ENCODE measurements around the gene ZBTB26. TPM values are rescaled to one million over a fixed set of nuclear protein-coding genes. Genes with fewer than 3 reads are reported as not detected.

Gene ZBTB26
- total and polyA plus RNA-seq, 12 donors: 2.0 to 5.5 (median 3.7) TPM

DNA sequence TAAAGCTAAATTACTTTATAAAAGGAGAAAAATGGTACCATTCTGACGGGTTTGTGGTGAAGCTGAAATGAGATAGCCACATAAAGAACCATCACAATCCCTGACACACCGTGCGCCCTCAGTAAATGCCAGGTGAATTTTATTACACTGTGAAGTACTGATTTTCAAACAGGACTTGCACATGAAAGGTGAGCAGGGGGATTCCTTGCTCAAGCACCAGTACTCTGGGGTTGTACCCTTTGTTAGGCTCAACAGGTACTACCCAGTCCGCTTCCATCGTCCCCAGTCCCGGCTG is 9.1 kb upstream of the ZBTB26 start:
- TF ChIP-seq, protein P1, sequence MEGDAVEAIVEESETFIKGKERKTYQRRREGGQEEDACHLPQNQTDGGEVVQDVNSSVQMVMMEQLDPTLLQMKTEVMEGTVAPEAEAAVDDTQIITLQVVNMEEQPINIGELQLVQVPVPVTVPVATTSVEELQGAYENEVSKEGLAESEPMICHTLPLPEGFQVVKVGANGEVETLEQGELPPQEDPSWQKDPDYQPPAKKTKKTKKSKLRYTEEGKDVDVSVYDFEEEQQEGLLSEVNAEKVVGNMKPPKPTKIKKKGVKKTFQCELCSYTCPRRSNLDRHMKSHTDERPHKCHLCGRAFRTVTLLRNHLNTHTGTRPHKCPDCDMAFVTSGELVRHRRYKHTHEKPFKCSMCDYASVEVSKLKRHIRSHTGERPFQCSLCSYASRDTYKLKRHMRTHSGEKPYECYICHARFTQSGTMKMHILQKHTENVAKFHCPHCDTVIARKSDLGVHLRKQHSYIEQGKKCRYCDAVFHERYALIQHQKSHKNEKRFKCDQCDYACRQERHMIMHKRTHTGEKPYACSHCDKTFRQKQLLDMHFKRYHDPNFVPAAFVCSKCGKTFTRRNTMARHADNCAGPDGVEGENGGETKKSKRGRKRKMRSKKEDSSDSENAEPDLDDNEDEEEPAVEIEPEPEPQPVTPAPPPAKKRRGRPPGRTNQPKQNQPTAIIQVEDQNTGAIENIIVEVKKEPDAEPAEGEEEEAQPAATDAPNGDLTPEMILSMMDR (IDR thresholded peaks at IDR 0.05): no peak
- Histone ChIP-seq H3K27ac (peak overlapping the region in 9 of 10 donors; percentile 33 to 94 (median 87)), H3K4me3 (peak overlapping the region in 9 of 10 donors; percentile 79 to 96 (median 88)), H3K27me3 (no peaks in the 10 kb centered on the region), H3K36me3 (peaks cover 0 to 42% (median 18%) of the 10 kb centered on the region in 9 donors), H3K4me1 (peaks cover 3 to 46% (median 31%) of the 10 kb centered on the region in 9 donors), H3K9me3 (no peaks in the 10 kb centered on the region)
- ATAC-seq (no peak), DNase-seq (no peak)
- 29 to 34% methylated on average over 6 of the region's 6 CpGs for WGBS, 2 donors
- intact Hi-C loops (cut with DNase I): loop anchor here in 4 of 10 donors (1.0 to 5.0 kb wide), 4 partner anchors 9 to 62 kb away; partner anchors contain the start of genes RC3H2 (in 2 of the 4) and ZBTB26 (in 1 of the 4)

DNA sequence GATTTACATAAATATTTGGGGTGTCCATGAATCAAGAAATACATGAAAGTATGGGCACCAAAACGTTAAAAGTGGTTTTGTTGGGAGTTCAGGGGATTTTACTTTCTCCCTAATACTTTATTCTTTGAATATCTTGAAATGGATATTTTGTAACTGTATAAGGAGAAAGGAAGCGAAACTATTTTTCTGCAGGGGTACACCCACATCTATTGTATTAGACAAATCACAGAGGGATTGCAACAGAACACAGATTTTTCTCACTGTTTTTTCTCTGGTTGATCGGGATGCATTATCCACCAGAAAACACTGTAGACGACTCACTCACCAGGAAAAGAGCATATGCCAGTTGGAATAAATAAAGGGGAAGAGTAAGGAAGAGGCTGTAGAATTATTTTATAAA is 8.3 kb upstream of the ZBTB26 start:
- H3K9me3 ChIP-seq: no peaks in the 10 kb centered on the region

DNA sequence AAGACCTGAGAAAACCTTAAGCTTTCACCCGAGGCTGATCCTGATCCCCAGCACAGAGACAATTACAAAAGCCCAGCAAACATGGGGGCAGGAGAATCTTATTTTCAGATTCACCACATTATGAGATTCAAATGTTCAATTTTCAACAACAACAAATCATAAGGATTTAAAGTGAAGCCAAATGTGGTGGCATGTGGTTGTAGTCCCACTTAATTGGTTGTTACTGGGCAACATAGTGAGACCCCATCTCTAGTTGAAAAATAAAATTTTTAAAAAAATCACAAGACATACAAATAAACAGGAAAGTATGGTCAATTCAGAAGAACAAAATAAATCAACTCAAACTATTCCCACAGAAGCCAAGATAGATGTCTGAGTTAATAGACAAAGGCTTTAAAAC is 5.6 kb upstream of the ZBTB26 start:
- Histone ChIP-seq H3K27me3 (no peaks in the 10 kb centered on the region), H3K9me3 (no peaks in the 10 kb centered on the region)

More for the DNA sequence above, 8.3 kb upstream of the ZBTB26 start:
- 84 to 93% methylated on average over 4 of the region's 4 CpGs for WGBS, 2 donors
- TF ChIP-seq, protein P1 (IDR thresholded peaks at IDR 0.05): no peak
- peaks cover 3 to 41% (median 23%) of the 10 kb centered on the region in 9 donors for H3K4me1 ChIP-seq
- DNase-seq (no peak), ATAC-seq (no peak)
- H3K36me3 ChIP-seq: peaks cover 0 to 40% (median 18%) of the 10 kb centered on the region in 9 donors
- H3K27me3 ChIP-seq: no peaks in the 10 kb centered on the region
- intact Hi-C loops (cut with DNase I): no loop called here
- no peak overlapping the region for H3K4me3 ChIP-seq
- no peak overlapping the region for H3K27ac ChIP-seq

DNA sequence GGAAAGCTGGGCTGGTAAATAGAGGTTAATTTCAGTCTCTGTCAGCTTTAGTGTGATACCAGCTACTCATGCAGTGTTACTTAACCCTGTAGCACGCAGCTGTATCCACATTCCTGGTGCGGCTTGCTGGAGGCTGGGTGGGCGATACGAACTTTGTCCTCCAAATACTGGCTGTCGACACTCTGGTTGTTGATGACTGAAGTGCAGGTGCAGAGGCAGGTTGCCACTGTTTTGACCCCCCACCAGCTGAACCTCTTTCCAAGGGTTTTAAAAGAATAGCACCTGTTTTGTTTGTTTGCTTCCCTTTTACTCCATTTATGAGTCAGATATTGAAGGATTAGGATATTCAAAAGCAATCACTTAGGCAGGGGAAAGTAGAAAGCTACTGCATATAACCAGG is 5.2 kb upstream of the ZBTB26 start:
- 75 to 91% methylated on average over 5 of the region's 5 CpGs for WGBS, 2 donors
- intact Hi-C loops (cut with DNase I): no loop called here
- ATAC-seq (no peak), DNase-seq (no peak)
- H3K36me3 ChIP-seq: peaks cover 0 to 34% (median 18%) of the 10 kb centered on the region in 9 donors
- TF ChIP-seq, protein P1 (IDR thresholded peaks at IDR 0.05): no peak
- no peaks in the 10 kb centered on the region for H3K9me3 ChIP-seq
- H3K27ac ChIP-seq: no peak overlapping the region
- no peaks in the 10 kb centered on the region for H3K27me3 ChIP-seq
- H3K4me1 ChIP-seq: peaks cover 6 to 37% (median 28%) of the 10 kb centered on the region in 9 donors
- H3K4me3 ChIP-seq: no peak overlapping the region

More for the DNA sequence above, 5.6 kb upstream of the ZBTB26 start:
- intact Hi-C loops (cut with DNase I): no loop called here
- 63 to 84% methylated on average over 1 of the region's 1 CpG for WGBS, 2 donors
- ATAC-seq (no peak), DNase-seq (no peak)
- Histone ChIP-seq H3K27ac (no peak overlapping the region), H3K4me3 (no peak overlapping the region), H3K36me3 (peaks cover 0 to 34% (median 18%) of the 10 kb centered on the region in 9 donors), H3K4me1 (peaks cover 6 to 41% (median 32%) of the 10 kb centered on the region in 9 donors)
- TF ChIP-seq, protein P1 (IDR thresholded peaks at IDR 0.05): no peak

Data from heart right ventricle (tissue), 16 donors.